ENCODE results near the gene MICU2. TPM values are rescaled to one million over a fixed set of nuclear protein-coding genes. Genes with fewer than 3 reads are reported as not detected.
A peak's percentile ranks its signal among the peaks of the same experiment; 100 is the strongest.
"Not testable (repeated sequence)": the region's sequence is repeated elsewhere in the genome, so short reads cannot be mapped to it uniquely, and the experiment has no call there.

The MICU2 gene
- total RNA-seq, 1 experiment from 2014 or later: 56.0 TPM

- Histone ChIP-seq H3K9me3 (ENCODE audit: low read depth, low read length, poor library complexity, severe bottlenecking) (no peaks in the 10 kb centered on the region), H3K27me3 (replicated peaks; ENCODE audit: insufficient read depth, low read depth, low read length, poor library complexity) (no peaks in the 10 kb centered on the region), H3K36me3 (ENCODE audit: insufficient read depth, low read length, poor library complexity, severe bottlenecking) (peaks cover 11% of the 10 kb centered on the region), H3K27ac (ENCODE audit: low read depth, low read length, poor library complexity, severe bottlenecking) (no peak overlapping the region), H3K4me1 (ENCODE audit: insufficient read depth, low read length, poor library complexity, severe bottlenecking) (peaks cover 12% of the 10 kb centered on the region), H3K4me3 (ENCODE audit: low read depth, low read length, poor library complexity, severe bottlenecking) (no peak overlapping the region)
- DNase-seq (ENCODE audit: low spot score): peak; percentile 51
- BruUV-seq (replicated peaks): no TSS peak
- CTCF ChIA-PET: no interaction called here
- TF ChIP-seq EZH2 (IDR thresholded peaks at IDR 0.05; ENCODE audit: borderline replicate concordance, low read depth, low read length, poor library complexity, severe bottlenecking): no peak
- no peak for TF ChIP-seq CTCF (conservative IDR thresholded peaks at IDR 0.05; ENCODE audit: low read depth, low read length)
- POLR2A ChIA-PET (ENCODE audit: low non-redundant PET): no interaction called here
- intact Hi-C loops (cut with micrococcal nuclease; ENCODE audit: unreplicated experiment): no loop called here
These were observed 36.3 kb downstream of the MICU2 start for GRCh38 chr13:21567714-21568113.

GRCh38 chr13:21557995-21558394 lies 46.0 kb downstream of the MICU2 start:
- Histone ChIP-seq H3K4me3 (ENCODE audit: low read depth, low read length, poor library complexity, severe bottlenecking) (no peak overlapping the region), H3K9me3 (ENCODE audit: low read depth, low read length, poor library complexity, severe bottlenecking) (no peaks in the 10 kb centered on the region), H3K36me3 (ENCODE audit: insufficient read depth, low read length, poor library complexity, severe bottlenecking) (no peaks in the 10 kb centered on the region), H3K4me1 (ENCODE audit: insufficient read depth, low read length, poor library complexity, severe bottlenecking) (no peaks in the 10 kb centered on the region), H3K27me3 (replicated peaks; ENCODE audit: insufficient read depth, low read depth, low read length, poor library complexity) (no peaks in the 10 kb centered on the region), H3K27ac (ENCODE audit: low read depth, low read length, poor library complexity, severe bottlenecking) (no peak overlapping the region)
- ChIA-PET CTCF (interaction anchor here (0.6 kb wide), 1 partner anchor 1532 kb away, joined by 3 read pairs; no protein-coding TSS in a partner anchor), POLR2A (ENCODE audit: low non-redundant PET) (no interaction called here)
- no TSS peak for BruUV-seq (replicated peaks)
- intact Hi-C loops (cut with micrococcal nuclease; ENCODE audit: unreplicated experiment): no loop called here
- TF ChIP-seq CTCF (conservative IDR thresholded peaks at IDR 0.05; ENCODE audit: low read depth, low read length) (peak; percentile 75), EZH2 (IDR thresholded peaks at IDR 0.05; ENCODE audit: borderline replicate concordance, low read depth, low read length, poor library complexity, severe bottlenecking) (no peak)
- peak; percentile 71 for DNase-seq (ENCODE audit: low spot score)

GRCh38 chr13:21556051-21556450 lies 47.9 kb downstream of the MICU2 start:
- Histone ChIP-seq H3K27ac (ENCODE audit: low read depth, low read length, poor library complexity, severe bottlenecking) (no peak overlapping the region), H3K9me3 (ENCODE audit: low read depth, low read length, poor library complexity, severe bottlenecking) (no peaks in the 10 kb centered on the region), H3K27me3 (replicated peaks; ENCODE audit: insufficient read depth, low read depth, low read length, poor library complexity) (no peaks in the 10 kb centered on the region), H3K4me1 (ENCODE audit: insufficient read depth, low read length, poor library complexity, severe bottlenecking) (no peaks in the 10 kb centered on the region), H3K4me3 (ENCODE audit: low read depth, low read length, poor library complexity, severe bottlenecking) (no peak overlapping the region), H3K36me3 (ENCODE audit: insufficient read depth, low read length, poor library complexity, severe bottlenecking) (no peaks in the 10 kb centered on the region)
- intact Hi-C loops (cut with micrococcal nuclease; ENCODE audit: unreplicated experiment): no loop called here
- no peak for DNase-seq (ENCODE audit: low spot score)
- ChIA-PET CTCF (no interaction called here), POLR2A (ENCODE audit: low non-redundant PET) (no interaction called here)
- TF ChIP-seq EZH2 (IDR thresholded peaks at IDR 0.05; ENCODE audit: borderline replicate concordance, low read depth, low read length, poor library complexity, severe bottlenecking) (no peak), CTCF (conservative IDR thresholded peaks at IDR 0.05; ENCODE audit: low read depth, low read length) (no peak)
- no TSS peak for BruUV-seq (replicated peaks)

GRCh38 chr13:21553261-21553660 lies 50.7 kb downstream of the MICU2 start:
- DNase-seq (ENCODE audit: low spot score); H3K27ac ChIP-seq (ENCODE audit: low read depth, low read length, poor library complexity, severe bottlenecking); CTCF ChIA-PET; POLR2A ChIA-PET (ENCODE audit: low non-redundant PET); BruUV-seq (replicated peaks); H3K36me3 ChIP-seq (ENCODE audit: insufficient read depth, low read length, poor library complexity, severe bottlenecking); H3K9me3 ChIP-seq (ENCODE audit: low read depth, low read length, poor library complexity, severe bottlenecking); H3K4me3 ChIP-seq (ENCODE audit: low read depth, low read length, poor library complexity, severe bottlenecking); H3K4me1 ChIP-seq (ENCODE audit: insufficient read depth, low read length, poor library complexity, severe bottlenecking); intact Hi-C loops (cut with micrococcal nuclease; ENCODE audit: unreplicated experiment); H3K27me3 ChIP-seq (replicated peaks; ENCODE audit: insufficient read depth, low read depth, low read length, poor library complexity): not testable (repeated sequence)

Data from A673 (cell line).